ENCODE results near the gene TNS4.

TNS4 gene

DNA sequence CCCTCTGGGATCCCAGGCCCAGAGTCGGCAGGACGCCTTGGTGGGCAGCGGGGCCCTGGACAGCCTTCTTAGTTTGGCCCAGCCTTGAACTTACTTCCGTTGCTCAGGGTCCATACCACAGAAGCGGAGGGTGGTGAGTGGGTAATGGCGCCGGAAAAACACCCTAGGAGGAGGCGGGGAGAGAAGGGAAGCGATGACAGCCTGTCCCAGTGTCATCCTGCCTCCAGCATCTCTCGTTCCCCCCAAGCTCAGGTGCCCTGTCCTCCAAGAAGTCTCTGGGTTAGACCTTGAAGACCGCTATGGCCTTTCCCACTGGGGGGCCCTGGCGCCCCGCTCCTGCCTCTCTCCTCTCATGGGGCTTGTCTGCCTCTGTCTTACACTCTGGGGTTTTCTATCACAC is 22.9 kb downstream of the TNS4 start:
- no peak overlapping the region for H3K27ac ChIP-seq (replicated peaks; ENCODE audit: low read length)
- H3K4me3 ChIP-seq (ENCODE audit: low read length in 2 of 2) = no peak overlapping the region
- peak overlapping the region; percentile 48 for H2BK5ac ChIP-seq (ENCODE audit: low read length)
- DNase-seq (ENCODE audit: low spot score) = no peak
- H3K4me1 ChIP-seq (ENCODE audit: control insufficient read depth in 2 of 2, insufficient read depth in 1 of 2, low read depth in 1 of 2, low read length in 2 of 2) = peaks cover 2 to 5% of the 10 kb centered on the region in 2 donors
- no peak overlapping the region for H2BK12ac ChIP-seq (ENCODE audit: low read length)
- peak overlapping the region; percentile 64 for H3K14ac ChIP-seq (ENCODE audit: low read length)
- no peak overlapping the region for H3K4me2 ChIP-seq (ENCODE audit: insufficient read depth, low read length, poor library complexity, severe bottlenecking)
- H2AFZ ChIP-seq (ENCODE audit: low read length) = no peak overlapping the region
- H3K18ac ChIP-seq (ENCODE audit: low read length) = no peak overlapping the region
- H2BK15ac ChIP-seq (ENCODE audit: low read length) = peak overlapping the region; percentile 40
- no CpG with 5 or more reads among the region's 13 CpGs for WGBS, 2 donors (ENCODE audit: extremely low coverage in 2 of 2, insufficient read length in 2 of 2, insufficient replicate concordance in 1 of 2)
- no peak overlapping the region for H3K23ac ChIP-seq (ENCODE audit: low read depth, low read length, poor library complexity)
- H2BK120ac ChIP-seq (ENCODE audit: low read depth, low read length) = peak overlapping the region; percentile 83
- peaks cover 0 to 1% of the 10 kb centered on the region in 2 donors for H3K9me3 ChIP-seq (replicated peaks in 1 of 2; ENCODE audit: control insufficient read depth in 2 of 2, insufficient read depth in 1 of 2, low read depth in 1 of 2, low read length in 2 of 2)
- no peaks in the 10 kb centered on the region for H3K36me3 ChIP-seq (replicated peaks in 1 of 2; ENCODE audit: control insufficient read depth in 2 of 2, insufficient read depth in 2 of 2, low read length in 2 of 2)
- H4K8ac ChIP-seq (ENCODE audit: low read depth, low read length) = no peak overlapping the region
- H3K27me3 ChIP-seq (ENCODE audit: control insufficient read depth in 3 of 3, insufficient read depth in 3 of 3, low read depth in 1 of 3, low read length in 3 of 3) = no peaks in the 10 kb centered on the region
- no peak overlapping the region for H3K4ac ChIP-seq (ENCODE audit: low read length)
- no peak overlapping the region for H3K9ac ChIP-seq (ENCODE audit: low read depth, low read length, poor library complexity)
- peak overlapping the region; percentile 48 for H2AK5ac ChIP-seq (ENCODE audit: low read depth, low read length)
- no peaks in the 10 kb centered on the region for H3K79me1 ChIP-seq (ENCODE audit: low read depth, low read length)
- H4K91ac ChIP-seq (ENCODE audit: low read depth, low read length, poor library complexity) = no peak overlapping the region

DNA sequence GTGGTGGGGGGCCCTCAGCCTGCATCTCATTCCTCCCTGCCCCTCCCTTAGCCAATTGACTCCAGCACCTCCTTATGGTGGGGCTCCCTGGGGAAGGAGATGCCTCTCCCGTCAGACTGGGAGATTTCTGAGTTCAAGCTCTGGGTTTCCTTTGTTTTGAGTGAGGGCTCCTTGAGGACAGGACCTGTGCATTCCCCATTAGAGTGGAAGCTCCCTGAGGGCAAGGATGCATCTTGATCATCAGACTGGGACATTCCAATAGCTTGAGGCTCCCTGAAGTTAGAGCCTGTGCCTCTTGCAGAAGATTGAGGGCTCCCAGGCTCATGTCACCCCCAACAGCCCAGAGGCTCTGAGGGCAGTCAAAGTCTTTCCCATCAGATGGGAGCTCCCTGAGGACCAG is 23.6 kb downstream of the TNS4 start:
- Histone ChIP-seq H2AK5ac (ENCODE audit: low read depth, low read length) (peak overlapping the region; percentile 36), H3K27ac (replicated peaks; ENCODE audit: low read length) (no peak overlapping the region), H2BK15ac (ENCODE audit: low read length) (peak overlapping the region; percentile 70), H3K79me1 (ENCODE audit: low read depth, low read length) (no peaks in the 10 kb centered on the region), H4K8ac (ENCODE audit: low read depth, low read length) (no peak overlapping the region), H2BK12ac (ENCODE audit: low read length) (no peak overlapping the region), H3K9me3 (replicated peaks in 1 of 2; ENCODE audit: control insufficient read depth in 2 of 2, insufficient read depth in 1 of 2, low read depth in 1 of 2, low read length in 2 of 2) (peaks cover 1 to 4% of the 10 kb centered on the region in 2 donors), H2AFZ (ENCODE audit: low read length) (no peak overlapping the region), H3K23ac (ENCODE audit: low read depth, low read length, poor library complexity) (no peak overlapping the region), H3K4ac (ENCODE audit: low read length) (no peak overlapping the region), H3K14ac (ENCODE audit: low read length) (no peak overlapping the region), H3K36me3 (replicated peaks in 1 of 2; ENCODE audit: control insufficient read depth in 2 of 2, insufficient read depth in 2 of 2, low read length in 2 of 2) (no peaks in the 10 kb centered on the region), H3K9ac (ENCODE audit: low read depth, low read length, poor library complexity) (no peak overlapping the region), H3K4me2 (ENCODE audit: insufficient read depth, low read length, poor library complexity, severe bottlenecking) (no peak overlapping the region), H4K91ac (ENCODE audit: low read depth, low read length, poor library complexity) (no peak overlapping the region), H3K27me3 (ENCODE audit: control insufficient read depth in 3 of 3, insufficient read depth in 3 of 3, low read depth in 1 of 3, low read length in 3 of 3) (no peaks in the 10 kb centered on the region), H3K18ac (ENCODE audit: low read length) (peak overlapping the region; percentile 29), H3K4me1 (ENCODE audit: control insufficient read depth in 2 of 2, insufficient read depth in 1 of 2, low read depth in 1 of 2, low read length in 2 of 2) (peaks cover 2 to 5% of the 10 kb centered on the region in 2 donors), H2BK5ac (ENCODE audit: low read length) (peak overlapping the region; percentile 48), H3K4me3 (ENCODE audit: low read length in 2 of 2) (no peak overlapping the region), H2BK120ac (ENCODE audit: low read depth, low read length) (peak overlapping the region; percentile 83)
- DNase-seq (ENCODE audit: low spot score) = no peak
- no CpG with 5 or more reads among the region's 1 CpG for WGBS, 2 donors (ENCODE audit: extremely low coverage in 2 of 2, insufficient read length in 2 of 2, insufficient replicate concordance in 1 of 2)

DNA sequence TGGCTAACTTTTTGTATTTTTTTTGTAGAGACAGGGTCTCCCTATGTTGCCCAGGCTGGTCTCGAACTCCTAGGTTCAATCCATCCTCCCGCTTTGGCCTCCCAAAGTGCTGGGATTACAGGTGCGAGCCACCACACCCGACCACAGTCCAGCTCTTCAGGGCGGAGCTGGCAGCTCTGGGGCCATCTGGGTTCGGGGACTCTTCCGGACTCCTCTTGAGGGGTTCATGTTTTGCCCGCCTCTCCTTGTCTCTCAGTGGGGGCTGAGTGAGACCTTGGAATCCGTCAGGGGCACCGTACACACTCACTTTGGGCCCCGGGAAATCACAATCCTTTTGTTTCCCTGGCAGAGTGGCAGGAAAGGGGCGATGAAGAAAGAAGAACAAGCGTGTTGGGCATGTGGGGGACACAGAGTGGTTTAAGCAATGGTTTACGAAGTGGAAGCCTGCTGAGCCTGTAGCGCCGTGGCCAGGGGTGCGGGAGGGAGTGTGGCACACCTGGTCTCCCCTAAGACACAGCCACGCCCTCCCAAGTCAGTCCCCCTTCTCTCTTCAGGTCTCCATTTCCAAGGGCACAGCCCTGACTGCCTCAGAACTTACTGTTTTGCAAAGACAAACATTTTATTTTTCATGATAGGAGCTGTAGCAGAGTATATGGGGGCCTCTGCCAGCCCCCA is 26.1 kb downstream of the TNS4 start:
- Histone ChIP-seq H3K4me1 (ENCODE audit: control insufficient read depth in 2 of 2, insufficient read depth in 1 of 2, low read depth in 1 of 2, low read length in 2 of 2) (peaks cover 2 to 9% of the 10 kb centered on the region in 2 donors), H2BK12ac (ENCODE audit: low read length) (no peak overlapping the region), H3K27ac (replicated peaks; ENCODE audit: low read length) (no peak overlapping the region), H2AFZ (ENCODE audit: low read length) (peak overlapping the region; percentile 94), H2BK15ac (ENCODE audit: low read length) (no peak overlapping the region), H3K4ac (ENCODE audit: low read length) (no peak overlapping the region), H3K79me1 (ENCODE audit: low read depth, low read length) (no peaks in the 10 kb centered on the region), H3K36me3 (replicated peaks in 1 of 2; ENCODE audit: control insufficient read depth in 2 of 2, insufficient read depth in 2 of 2, low read length in 2 of 2) (no peaks in the 10 kb centered on the region), H2AK5ac (ENCODE audit: low read depth, low read length) (peak overlapping the region; percentile 23), H3K4me2 (ENCODE audit: insufficient read depth, low read length, poor library complexity, severe bottlenecking) (no peak overlapping the region), H3K27me3 (ENCODE audit: control insufficient read depth in 3 of 3, insufficient read depth in 3 of 3, low read depth in 1 of 3, low read length in 3 of 3) (no peaks in the 10 kb centered on the region), H4K91ac (ENCODE audit: low read depth, low read length, poor library complexity) (no peak overlapping the region), H3K9me3 (replicated peaks in 1 of 2; ENCODE audit: control insufficient read depth in 2 of 2, insufficient read depth in 1 of 2, low read depth in 1 of 2, low read length in 2 of 2) (peaks cover 3 to 14% of the 10 kb centered on the region in 2 donors), H3K23ac (ENCODE audit: low read depth, low read length, poor library complexity) (no peak overlapping the region), H4K8ac (ENCODE audit: low read depth, low read length) (no peak overlapping the region), H3K9ac (ENCODE audit: low read depth, low read length, poor library complexity) (no peak overlapping the region), H2BK120ac (ENCODE audit: low read depth, low read length) (no peak overlapping the region), H3K14ac (ENCODE audit: low read length) (no peak overlapping the region), H3K4me3 (ENCODE audit: low read length in 2 of 2) (no peak overlapping the region), H2BK5ac (ENCODE audit: low read length) (no peak overlapping the region), H3K18ac (ENCODE audit: low read length) (peak overlapping the region; percentile 81)
- no peak for DNase-seq (ENCODE audit: low spot score)
- WGBS, 2 donors (ENCODE audit: extremely low coverage in 2 of 2, insufficient read length in 2 of 2, insufficient replicate concordance in 1 of 2) = no CpG with 5 or more reads among the region's 18 CpGs

DNA sequence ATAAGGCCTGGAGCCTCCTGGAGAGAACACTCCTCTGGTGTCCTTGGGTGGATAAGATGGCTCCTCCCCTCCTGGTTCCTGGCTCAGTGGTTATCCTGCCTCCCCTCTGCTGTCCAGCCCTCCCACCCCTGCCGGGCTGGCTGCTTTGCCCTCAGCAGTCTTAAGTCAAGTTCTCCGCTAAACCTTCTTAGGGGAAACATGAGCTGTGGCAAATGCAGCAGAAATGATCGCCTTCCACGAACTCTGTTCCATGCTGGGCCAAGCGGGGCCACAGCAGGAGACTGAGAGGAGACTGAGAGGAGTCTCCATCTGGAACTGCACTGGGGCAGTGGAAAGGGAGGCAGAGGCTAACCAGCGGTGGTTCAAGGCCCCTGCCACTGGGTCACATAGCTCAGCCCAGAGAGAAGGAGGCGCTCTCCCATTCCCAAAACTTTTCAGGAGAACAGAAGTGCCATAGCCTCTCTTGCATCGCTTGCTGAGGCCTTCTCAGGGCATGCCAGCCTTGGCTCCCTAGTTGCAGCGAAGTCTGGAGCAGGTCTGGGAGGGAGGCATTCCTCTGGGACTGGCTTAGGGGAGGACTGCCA is 26.9 kb downstream of the TNS4 start:
- Histone ChIP-seq H3K4me2 (ENCODE audit: insufficient read depth, low read length, poor library complexity, severe bottlenecking) (no peak overlapping the region), H4K91ac (ENCODE audit: low read depth, low read length, poor library complexity) (no peak overlapping the region), H3K27ac (replicated peaks; ENCODE audit: low read length) (no peak overlapping the region), H2BK12ac (ENCODE audit: low read length) (no peak overlapping the region), H2AFZ (ENCODE audit: low read length) (peak overlapping the region; percentile 57), H2BK120ac (ENCODE audit: low read depth, low read length) (no peak overlapping the region), H3K4me1 (ENCODE audit: control insufficient read depth in 2 of 2, insufficient read depth in 1 of 2, low read depth in 1 of 2, low read length in 2 of 2) (peaks cover 2 to 9% of the 10 kb centered on the region in 2 donors), H3K27me3 (ENCODE audit: control insufficient read depth in 3 of 3, insufficient read depth in 3 of 3, low read depth in 1 of 3, low read length in 3 of 3) (no peaks in the 10 kb centered on the region), H2BK5ac (ENCODE audit: low read length) (no peak overlapping the region), H3K9me3 (replicated peaks in 1 of 2; ENCODE audit: control insufficient read depth in 2 of 2, insufficient read depth in 1 of 2, low read depth in 1 of 2, low read length in 2 of 2) (peaks cover 3 to 14% of the 10 kb centered on the region in 2 donors), H2AK5ac (ENCODE audit: low read depth, low read length) (peak overlapping the region; percentile 33), H3K4ac (ENCODE audit: low read length) (no peak overlapping the region), H3K23ac (ENCODE audit: low read depth, low read length, poor library complexity) (no peak overlapping the region), H3K36me3 (replicated peaks in 1 of 2; ENCODE audit: control insufficient read depth in 2 of 2, insufficient read depth in 2 of 2, low read length in 2 of 2) (no peaks in the 10 kb centered on the region), H4K8ac (ENCODE audit: low read depth, low read length) (no peak overlapping the region), H3K4me3 (ENCODE audit: low read length in 2 of 2) (no peak overlapping the region), H3K18ac (ENCODE audit: low read length) (peak overlapping the region; percentile 75), H3K9ac (ENCODE audit: low read depth, low read length, poor library complexity) (no peak overlapping the region), H3K14ac (ENCODE audit: low read length) (no peak overlapping the region), H3K79me1 (ENCODE audit: low read depth, low read length) (no peaks in the 10 kb centered on the region), H2BK15ac (ENCODE audit: low read length) (no peak overlapping the region)
- no peak for DNase-seq (ENCODE audit: low spot score)
- no CpG with 5 or more reads among the region's 9 CpGs for WGBS, 2 donors (ENCODE audit: extremely low coverage in 2 of 2, insufficient read length in 2 of 2, insufficient replicate concordance in 1 of 2)
